CD4-positive, alpha-beta T cell treated with Interferon alpha-2 for 1 hour (primary cell): ENCODE measurements around the gene FOXS1.
"Not testable (repeated sequence)": the region's sequence is repeated elsewhere in the genome, so short reads cannot be mapped to it uniquely, and the experiment has no call there.

Source experiments
- DNase-seq, 2 donors: peaks; one replicate each; pipeline ENCODE4 v3.0.0-alpha.2; 2020 to 2022

The FOXS1 gene

DNA sequence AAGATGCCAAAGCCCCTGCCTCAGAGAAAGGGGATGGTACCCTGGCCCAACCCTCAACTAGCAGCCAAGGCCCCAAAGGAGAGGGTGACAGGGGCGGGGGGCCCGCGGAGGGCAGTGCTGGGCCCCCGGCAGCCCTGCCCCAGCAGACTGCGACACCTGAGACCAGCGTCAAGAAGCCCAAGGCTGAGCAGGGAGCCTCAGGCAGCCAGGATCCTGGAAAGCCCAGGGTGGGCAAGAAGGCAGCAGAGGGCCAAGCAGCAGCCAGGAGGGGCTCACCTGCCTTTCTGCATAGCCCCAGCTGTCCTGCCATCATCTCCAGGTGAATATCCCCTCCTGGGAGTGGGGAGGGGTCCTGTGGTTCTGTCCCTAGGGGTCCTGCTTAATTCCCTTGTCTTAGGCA, 25.2 kb downstream of the FOXS1 start:
- no peak for DNase-seq

DNA sequence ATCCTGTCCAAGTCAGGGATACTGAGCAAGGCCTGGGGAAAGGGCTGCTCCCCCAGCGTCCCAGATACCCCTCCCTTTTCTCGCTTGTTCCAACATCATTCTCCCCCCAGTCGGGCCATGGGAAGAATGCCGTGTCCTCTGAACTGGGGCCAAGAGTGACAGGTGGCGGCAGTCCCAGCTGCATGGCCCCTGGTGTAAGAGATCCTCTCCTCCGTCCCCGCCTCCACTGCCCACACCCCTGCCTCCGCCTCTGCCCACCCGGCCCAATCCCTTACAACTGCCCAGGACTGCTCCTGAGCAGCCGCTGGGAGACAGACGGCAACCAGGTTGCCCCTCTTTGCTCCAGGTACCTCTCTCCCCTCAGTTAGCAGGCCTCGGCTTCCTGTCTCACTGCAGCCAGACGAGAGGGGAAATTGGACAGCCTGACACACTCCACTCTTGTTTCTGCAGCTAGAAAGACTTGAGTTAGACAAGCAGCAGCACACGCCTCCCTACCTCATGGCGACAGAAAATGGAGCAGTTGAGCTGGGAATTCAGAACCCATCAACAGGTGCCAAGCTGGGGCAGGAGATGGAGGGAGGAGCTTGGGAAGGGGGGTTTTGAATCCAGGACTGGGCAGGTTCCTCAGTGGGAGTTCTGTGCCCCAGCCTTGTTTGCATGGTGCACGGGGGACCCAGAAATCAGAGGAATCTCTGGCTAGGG, 26.2 kb downstream of the FOXS1 start, which contains the start of gene MYLK2:
Gene MYLK2 (plus strand): TSS at position 274 of the 702 bp plus-strand sequence. CDS start 225 bp downstream, at position 499.
- DNase-seq, result no peak

DNA sequence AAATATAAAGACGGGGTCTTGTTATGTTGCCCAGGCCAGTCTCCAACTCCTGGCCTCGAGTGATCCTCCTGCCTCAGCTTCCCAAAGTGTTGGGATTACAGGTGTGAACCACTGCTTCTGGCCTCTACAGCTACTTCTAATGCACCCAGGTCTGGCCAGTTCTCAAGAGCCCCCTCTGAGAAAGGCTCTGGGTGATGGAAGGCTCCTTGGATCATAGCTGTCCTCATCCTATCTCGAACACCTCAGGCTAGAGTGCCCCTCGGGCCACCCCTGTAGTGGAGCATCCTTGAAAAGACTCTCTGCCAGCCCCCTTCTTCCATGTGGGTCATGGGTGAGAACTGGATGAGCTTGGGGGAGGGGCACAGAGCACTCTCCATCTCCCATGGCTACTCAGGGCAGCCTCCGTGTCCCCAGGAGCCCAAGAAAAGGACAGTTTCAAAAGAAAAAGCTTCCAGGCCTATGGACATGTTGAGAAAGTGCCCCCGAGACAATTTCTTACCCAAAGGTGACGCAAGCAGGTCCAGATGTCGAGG, 27.0 kb downstream of the FOXS1 start:
- no peak for DNase-seq

DNA sequence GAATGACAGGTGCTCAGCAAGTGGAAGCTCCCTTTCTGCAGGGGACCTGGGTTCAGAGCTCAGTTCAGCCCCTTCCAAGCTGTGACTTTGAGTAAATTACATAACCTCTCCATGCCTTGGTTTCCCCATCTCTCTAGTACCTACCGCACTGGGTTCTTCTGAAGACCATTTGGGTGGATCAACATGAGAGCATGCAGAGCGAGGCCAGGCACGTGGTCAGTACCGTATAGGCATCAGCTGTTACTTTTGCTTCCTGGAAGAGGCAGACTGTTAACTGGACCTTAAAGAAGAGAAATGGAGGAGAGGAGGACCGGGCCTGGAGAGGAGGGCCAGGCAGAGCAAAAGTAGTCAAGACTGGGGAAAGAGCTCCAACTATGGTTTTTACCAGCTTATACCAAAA, 27.9 kb downstream of the FOXS1 start:
- DNase-seq, result no peak

DNA sequence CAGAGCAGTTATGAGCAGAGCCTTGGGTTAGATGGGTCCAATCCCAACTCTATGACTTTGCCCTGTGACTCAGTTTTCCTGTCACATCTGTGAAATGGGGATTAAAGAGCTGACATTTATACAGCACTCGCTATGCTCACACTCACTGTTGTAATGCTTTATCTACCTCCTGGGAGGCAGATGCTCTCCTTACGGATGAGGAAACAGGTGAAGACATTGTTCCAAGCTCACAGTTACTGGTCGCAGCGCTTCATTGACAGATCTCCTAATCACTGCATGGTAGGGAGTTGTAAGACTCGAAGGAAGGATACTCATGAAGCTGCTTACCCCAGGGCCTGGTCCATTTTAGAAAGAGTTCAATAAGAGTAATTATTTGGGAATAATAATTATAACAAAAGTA, 29.2 kb downstream of the FOXS1 start:
- DNase-seq, result no peak

DNA sequence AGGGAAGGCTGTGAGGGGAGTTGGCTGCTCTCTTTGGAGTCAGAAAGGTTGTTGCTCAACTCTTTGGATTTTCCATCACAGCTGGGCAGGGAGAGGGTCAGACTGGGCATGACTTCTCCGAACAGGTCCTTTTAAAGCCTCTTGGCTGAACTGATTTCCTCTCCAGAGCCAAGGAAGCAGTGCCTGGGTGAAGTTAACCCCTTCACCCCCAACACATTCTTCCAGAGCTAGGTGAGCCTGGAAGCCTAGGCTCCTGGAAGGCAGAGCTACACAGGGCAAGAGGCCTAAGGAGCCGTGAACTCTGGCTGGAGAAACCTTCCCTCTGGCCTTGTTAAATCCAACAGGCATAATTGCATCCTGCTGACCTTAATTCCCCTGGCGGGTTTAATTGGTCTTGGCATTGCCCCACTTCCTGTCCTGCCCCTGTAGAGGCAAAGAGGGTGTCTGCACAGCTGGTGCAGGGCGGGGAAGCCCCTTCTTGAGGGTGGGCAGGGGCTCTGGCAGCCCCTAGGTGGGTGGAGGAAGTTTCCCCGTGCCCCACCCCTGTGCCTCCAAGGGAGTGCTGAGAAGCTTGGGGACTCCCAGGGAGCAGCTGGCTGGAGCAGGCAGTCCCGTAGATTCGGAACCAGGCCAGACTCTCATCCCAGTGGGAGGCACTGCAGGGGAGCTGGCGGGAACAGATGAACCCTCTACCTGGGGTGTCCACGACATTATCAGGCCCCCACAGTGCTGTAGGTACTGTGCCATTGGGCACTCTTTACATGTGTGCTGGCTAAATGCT, 29.8 kb downstream of the FOXS1 start:
- DNase-seq, result no peak

DNA sequence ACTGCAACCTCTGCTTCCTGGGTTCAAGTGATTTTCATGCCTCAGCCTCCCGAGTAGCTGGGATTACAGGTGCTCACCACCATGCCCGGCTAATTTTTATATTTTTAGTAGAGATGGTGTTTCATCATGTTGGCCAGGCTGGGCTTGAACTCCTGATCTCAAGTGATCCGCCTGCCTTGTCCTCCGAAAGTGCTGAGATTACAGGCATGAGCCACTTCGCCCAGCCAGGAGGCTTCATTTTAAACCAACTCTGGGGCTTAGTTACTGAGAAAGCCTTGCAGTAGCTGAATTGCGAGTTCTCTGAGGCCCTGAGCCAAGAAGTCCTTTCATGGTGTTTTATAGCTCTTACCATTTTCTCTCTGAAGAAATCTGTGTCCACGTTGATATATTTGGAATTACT, 31.3 kb downstream of the FOXS1 start:
- not testable (repeated sequence) for DNase-seq

DNA sequence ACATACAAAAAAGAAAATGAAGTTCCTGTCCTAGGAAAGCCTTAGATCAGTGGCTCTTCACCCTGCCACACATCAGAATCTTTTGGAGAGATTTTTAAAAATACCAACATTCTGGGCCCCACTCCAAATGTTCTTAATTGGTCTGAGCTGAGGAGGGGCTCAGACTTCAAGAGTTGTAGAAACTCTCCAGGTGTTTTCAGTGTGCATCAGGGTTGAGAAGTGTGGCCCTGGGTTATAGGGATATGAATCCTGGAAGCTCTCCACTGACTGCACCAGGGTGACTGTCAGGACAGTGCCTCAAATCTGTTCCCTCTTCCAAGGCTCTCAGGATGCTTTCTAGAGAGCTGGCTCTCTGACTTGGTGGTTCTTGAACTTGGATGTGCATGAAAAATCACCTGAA, 31.8 kb downstream of the FOXS1 start:
- DNase-seq, result no peak

DNA sequence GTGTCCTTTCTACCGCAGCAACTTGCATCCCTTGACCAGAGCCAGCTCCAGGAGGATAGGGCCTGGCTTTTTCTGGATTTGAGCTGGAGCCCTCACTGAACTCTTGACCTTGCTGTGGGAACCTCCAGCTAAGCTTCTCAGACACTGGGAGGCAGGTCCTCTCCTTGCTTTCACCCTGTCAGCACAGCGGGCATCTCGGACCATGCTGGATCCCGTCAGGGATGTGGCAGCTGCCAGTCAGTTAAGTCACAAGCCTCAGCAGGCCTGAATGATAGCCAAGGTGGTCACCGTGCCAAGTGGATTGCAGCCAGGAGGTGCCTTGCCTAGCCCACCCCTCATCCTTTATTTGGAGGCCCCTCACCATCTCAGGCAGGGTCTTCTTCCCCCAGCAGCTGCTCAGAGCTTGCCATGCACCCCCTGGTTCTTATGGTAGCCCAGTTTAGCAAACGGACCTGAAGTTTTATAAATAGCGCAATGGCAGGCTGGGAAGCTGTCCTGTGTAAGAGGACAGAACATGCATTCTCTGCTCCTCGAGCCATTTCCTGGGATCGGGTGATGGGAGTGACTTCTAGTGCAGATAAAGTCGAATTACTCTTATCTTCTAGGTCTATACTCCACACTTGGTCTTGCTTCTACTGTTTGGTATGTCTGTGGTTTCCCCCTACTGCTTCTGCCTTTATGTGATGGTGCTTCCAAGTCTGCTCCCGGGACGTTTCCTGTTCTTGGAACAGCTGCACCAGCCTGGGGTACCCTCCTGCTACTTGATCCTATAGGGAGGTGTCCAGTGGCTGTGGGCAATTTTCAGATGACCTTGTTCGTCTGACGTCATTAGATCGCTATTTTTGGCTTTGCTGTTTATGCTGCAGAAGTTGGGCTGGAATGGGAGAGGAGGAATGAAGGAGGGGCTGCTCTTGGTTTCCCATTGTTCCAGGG, 33.3 kb downstream of the FOXS1 start:
- DNase-seq, result no peak

DNA sequence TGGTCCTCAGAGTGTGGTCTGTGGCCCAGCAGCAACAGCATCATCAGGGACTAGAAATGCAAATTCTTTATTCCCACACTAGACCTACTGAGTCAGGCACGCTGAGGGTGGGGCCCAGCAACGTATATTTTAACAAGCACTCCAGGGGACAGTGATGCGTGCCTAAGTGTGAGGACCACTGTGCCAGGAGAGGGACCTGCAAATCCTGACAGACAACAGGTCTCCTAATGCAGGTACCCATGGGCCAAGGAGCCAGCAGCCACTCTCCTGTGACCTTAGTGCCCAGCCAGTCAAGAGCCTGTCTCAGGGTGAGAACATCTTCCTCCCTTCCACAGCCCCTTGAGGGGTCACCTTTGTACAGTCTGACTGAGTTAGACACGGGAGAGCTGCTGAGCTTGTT, 34.2 kb downstream of the FOXS1 start:
- DNase-seq, result no peak

DNA sequence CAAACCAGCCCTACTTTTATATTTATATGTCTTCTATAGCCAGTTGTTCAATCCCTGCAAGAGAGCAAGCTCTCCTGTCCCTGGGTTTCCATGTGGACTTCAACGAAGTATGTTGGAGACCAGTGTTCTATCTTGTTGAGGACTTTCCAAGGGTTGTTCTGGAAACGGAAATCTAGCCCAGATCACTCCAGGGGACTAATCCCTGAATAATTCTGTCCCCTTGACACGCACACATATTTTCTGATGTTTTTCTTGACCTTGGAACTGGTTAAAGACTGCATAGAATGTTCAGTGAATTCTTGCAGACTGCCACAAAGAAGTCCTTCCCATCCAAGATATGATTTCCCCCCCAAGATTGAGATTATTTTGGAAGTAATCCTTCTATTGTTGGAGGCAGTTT, 35.7 kb downstream of the FOXS1 start:
- DNase-seq, result no peak

DNA sequence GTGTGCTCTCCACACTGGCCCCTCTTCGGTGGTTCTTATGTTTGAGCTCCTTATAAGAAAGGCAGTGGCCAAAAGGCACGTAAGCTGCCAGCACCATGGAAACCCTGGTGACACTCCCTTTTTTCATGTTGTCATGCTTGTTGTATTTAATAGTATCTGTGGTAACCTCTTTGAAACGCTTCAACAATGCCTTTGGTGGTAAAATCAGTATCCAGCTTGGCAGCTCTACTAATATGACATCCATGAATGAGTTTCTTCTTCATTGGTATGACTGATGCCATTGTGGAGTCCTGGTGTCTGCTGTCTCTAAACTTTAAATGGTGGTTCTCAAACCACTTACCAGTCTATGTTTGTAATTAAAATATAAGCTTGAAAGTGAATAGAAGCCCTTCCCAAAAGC, 36.9 kb downstream of the FOXS1 start:
- no peak for DNase-seq

DNA sequence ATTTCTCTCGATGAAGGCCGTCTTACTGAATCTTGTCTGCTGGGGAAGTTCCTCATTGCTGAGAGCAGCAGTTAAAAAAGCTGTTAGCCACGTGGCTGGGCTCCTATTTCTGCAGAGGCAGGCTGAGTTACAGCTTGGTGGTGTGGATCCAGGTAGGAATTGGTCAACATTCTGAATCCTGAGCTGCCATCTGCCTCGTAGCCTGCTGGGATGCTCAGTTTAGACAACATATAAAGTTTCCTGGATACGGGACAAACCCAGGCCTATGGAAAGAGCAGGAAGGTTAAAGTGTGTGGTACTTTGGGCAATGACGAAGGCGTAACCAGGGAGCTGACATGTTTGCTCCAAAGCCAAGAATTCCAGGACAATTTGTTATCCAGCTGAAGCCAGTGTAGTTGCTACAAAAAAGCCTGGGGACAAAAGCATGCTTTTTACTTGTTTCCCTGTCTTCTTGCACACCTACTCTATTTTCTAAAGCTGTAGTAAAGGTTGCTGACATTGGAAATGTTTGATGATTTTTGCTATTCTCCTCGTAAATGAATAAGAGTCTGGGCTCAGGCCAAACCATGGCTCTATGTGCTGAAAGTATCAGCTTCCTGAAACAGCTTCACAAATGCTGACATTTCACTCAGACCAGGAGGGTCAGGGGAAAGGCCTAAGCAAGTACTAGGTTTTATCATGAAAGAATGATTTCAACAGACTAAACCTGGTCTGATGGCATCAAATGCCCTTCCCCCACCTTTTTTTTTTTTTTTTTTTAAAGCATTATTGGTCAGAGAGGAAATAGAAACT, 38.6 kb downstream of the FOXS1 start:
- DNase-seq, result no peak

DNA sequence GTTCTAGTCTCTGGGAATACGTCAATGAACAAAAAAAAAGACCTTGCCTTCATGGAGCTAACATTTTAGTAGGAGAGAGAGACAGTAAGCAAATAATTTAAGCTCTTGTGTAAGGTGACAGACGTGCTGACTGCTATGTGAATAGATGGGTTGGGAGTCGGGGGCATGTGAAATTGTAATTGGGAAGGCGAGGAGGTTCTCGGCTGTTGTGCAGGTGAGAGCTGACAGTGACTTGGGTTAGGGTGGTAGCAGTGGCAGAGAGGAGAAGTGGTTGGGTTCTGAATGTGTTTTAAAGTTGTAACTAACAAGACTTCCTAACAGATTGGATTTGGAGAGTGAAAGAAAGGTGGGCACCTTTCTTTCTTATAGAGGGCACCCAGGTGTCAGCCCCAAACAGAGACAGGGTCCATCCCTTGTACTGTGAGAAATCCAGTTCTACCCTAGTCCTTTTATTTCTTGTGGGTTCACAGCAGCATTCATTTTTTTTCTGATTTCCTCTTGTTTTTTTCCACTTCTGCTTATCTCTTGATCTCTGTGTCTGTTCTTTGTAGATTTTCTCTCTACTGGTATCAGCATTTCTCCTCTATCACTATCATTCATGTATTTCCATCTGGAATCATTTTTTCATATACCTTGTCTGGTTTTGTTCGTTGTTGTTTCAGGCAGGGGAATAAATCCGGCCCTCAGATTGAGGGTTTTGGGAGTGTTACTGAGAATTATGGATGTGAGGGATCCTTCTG, 41.7 kb downstream of the FOXS1 start:
- DNase-seq, result no peak

DNA sequence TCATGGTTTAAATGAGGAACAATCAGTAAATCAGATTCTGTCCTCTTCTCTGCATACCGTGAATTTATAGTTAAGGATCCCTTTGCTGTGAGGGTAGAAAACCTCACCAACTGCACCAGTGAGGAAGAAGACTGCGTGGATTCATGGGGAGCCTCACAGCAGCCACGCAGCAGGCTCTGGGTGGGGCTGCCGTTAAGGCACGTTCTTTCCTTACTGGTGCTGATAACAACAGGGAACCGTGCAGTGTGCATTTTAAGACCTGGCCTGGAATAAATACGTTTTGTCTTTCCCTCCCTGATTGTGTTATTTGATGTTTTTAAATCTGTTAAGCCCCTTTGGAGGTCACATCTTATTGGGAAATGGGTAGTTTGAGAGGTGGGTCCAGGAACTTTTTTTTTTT, 43.9 kb downstream of the FOXS1 start:
- DNase-seq, result no peak

DNA sequence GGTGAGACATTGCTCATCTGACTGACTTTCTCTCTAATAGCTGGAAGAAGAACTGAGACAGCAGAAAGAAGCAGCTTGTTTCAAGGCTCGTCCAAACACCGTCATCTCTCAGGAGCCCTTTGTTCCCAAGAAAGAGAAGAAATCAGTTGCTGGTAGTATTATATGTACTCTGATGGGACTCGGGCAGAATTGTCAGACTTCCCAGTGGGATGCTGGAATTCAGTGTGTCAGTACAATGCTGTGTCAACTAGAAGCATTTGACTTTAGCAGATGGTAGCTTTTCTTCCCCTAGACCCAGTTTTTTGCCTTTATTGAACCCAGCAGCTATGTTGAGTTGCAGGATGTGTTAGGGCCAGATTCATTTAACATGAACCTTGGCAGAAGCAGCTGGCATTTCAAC, 48.0 kb downstream of the FOXS1 start:
- DNase-seq, result no peak
